ENCODE results near the gene DGKI. TPM values are rescaled to one million over a fixed set of nuclear protein-coding genes. Genes with fewer than 3 reads are reported as not detected.

The DGKI gene
- total RNA-seq, 4 donors from 2014 or later = 0.44 to 1.1 (median 1.0) TPM; not detected in 1

DNA sequence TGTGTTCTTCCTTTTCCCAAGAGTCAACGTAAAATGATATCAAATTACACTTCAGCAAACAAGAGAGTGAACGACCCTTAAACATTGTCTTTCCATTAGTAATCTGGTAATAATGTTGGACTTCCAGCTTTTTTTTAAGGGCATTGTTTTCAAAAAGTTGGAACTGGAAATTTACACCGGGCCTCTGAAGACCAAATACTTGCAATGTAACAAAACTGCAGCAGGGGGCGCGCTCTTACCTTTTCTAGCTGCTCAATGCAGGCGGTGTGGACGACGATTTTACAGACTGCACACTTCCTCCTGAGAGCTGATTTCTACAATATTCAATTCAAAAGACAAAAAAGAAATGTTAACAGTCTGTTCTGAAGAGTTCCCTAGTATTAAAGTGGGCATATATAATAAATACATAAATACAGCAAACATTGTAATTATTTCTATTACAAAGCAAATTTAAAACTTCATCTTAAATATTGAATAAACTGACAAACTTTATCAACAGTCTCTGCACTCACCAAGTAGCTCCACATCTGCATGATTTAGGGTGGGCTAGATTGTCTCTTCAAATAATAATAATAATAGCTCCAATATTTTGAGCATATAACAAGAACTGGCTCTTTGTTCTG lies 190.4 kb downstream of the DGKI start:
- intact Hi-C loops (cut with DNase I) = loop anchor here (5.0 kb wide), 1 partner anchor 246 kb away; no protein-coding TSS in a partner anchor

GRCh38 chr7:137655804-137656203 lies 191.0 kb downstream of the DGKI start:
- Histone ChIP-seq H3K27me3 (no peaks in the 10 kb centered on the region), H3K27ac (no peak overlapping the region), H3K36me3 (no peaks in the 10 kb centered on the region), H3K9me3 (no peaks in the 10 kb centered on the region), H3K4me1 (peaks cover 0 to 19% (median 3%) of the 10 kb centered on the region in 3 donors), H3K4me3 (no peak overlapping the region)
- intact Hi-C loops (cut with DNase I) = loop anchor here (5.0 kb wide), 1 partner anchor 246 kb away; no protein-coding TSS in a partner anchor
- no peak for DNase-seq
- TF ChIP-seq CTCF (IDR thresholded peaks at IDR 0.05) (no peak), POLR2A (IDR thresholded peaks at IDR 0.05) (no peak)
- WGBS, 2 donors = 71 to 79% methylated on average over 6 of the region's 6 CpGs

More for the DNA sequence above, 190.4 kb downstream of the DGKI start:
- no peak for DNase-seq
- Histone ChIP-seq H3K27ac (no peak overlapping the region), H3K4me1 (peaks cover 0 to 19% (median 3%) of the 10 kb centered on the region in 3 donors), H3K27me3 (no peaks in the 10 kb centered on the region), H3K36me3 (no peaks in the 10 kb centered on the region), H3K9me3 (no peaks in the 10 kb centered on the region), H3K4me3 (no peak overlapping the region)
- no peak for TF ChIP-seq POLR2A (IDR thresholded peaks at IDR 0.05)
- TF ChIP-seq CTCF (IDR thresholded peaks at IDR 0.05) = peak in 5 of 6 experiments; percentile 71 to 83 (median 83)
- WGBS, 2 donors = 4 to 6% methylated on average over 8 of the region's 8 CpGs

GRCh38 chr7:137652721-137653120 lies 194.1 kb downstream of the DGKI start:
- DNase-seq = no peak
- intact Hi-C loops (cut with DNase I) = no loop called here
- 21 to 22% methylated on average over 1 of the region's 1 CpG for WGBS, 2 donors
- Histone ChIP-seq H3K36me3 (no peaks in the 10 kb centered on the region), H3K27ac (no peak overlapping the region), H3K9me3 (no peaks in the 10 kb centered on the region), H3K27me3 (no peaks in the 10 kb centered on the region), H3K4me3 (no peak overlapping the region), H3K4me1 (peaks cover 0 to 18% (median 3%) of the 10 kb centered on the region in 3 donors)
- TF ChIP-seq POLR2A (IDR thresholded peaks at IDR 0.05) (no peak), CTCF (IDR thresholded peaks at IDR 0.05) (no peak)

- no peaks in the 10 kb centered on the region for H3K4me1 ChIP-seq
- WGBS, 2 donors = 71 to 93% methylated on average over 3 of the region's 3 CpGs
- DNase-seq = no peak
- intact Hi-C loops (cut with DNase I) = no loop called here
- no peak overlapping the region for H3K4me3 ChIP-seq
- no peaks in the 10 kb centered on the region for H3K27me3 ChIP-seq
- no peaks in the 10 kb centered on the region for H3K36me3 ChIP-seq
- H3K9me3 ChIP-seq = no peaks in the 10 kb centered on the region
- TF ChIP-seq CTCF (IDR thresholded peaks at IDR 0.05) = no peak
- no peak for TF ChIP-seq POLR2A (IDR thresholded peaks at IDR 0.05)
- no peak overlapping the region for H3K27ac ChIP-seq
Observed at GRCh38 chr7:137647905-137648565, 198.7 kb downstream of the DGKI start.

DNA sequence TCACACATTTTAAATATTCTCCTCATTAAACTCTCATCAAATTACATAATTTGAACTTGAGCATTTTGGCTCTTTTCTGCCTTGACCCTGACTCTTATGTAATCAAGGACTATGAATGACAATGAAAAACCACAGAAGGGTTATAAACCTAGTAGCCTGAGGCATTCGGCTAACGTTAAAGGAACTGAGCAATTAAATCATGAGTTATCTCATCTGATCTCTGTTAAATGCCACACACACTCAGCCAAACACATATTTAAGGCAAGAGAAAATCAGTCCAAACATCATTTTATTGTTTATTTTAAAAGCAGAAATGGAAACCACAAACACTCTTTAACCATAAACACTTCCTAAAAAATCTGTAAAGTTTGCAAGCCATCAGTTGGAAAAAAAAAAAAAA lies 204.3 kb downstream of the DGKI start:
- Histone ChIP-seq H3K4me1 (no peaks in the 10 kb centered on the region), H3K36me3 (no peaks in the 10 kb centered on the region), H3K9me3 (no peaks in the 10 kb centered on the region), H3K27me3 (no peaks in the 10 kb centered on the region), H3K4me3 (no peak overlapping the region), H3K27ac (no peak overlapping the region)
- WGBS, 2 donors = 17 to 19% methylated on average over 2 of the region's 2 CpGs
- no peak for DNase-seq
- TF ChIP-seq CTCF (IDR thresholded peaks at IDR 0.05) (no peak), POLR2A (IDR thresholded peaks at IDR 0.05) (no peak)
- intact Hi-C loops (cut with DNase I) = no loop called here
